Measurements from ENCODE around the gene RAMP3. TPM values are rescaled to one million over a fixed set of nuclear protein-coding genes. Genes with fewer than 3 reads are reported as not detected.

RAMP3 gene
- total and polyA plus RNA-seq, 10 of the 15 experiments (the other 5 are each of a cell fraction or from before 2014, with no cell fraction given) = not detected

DNA sequence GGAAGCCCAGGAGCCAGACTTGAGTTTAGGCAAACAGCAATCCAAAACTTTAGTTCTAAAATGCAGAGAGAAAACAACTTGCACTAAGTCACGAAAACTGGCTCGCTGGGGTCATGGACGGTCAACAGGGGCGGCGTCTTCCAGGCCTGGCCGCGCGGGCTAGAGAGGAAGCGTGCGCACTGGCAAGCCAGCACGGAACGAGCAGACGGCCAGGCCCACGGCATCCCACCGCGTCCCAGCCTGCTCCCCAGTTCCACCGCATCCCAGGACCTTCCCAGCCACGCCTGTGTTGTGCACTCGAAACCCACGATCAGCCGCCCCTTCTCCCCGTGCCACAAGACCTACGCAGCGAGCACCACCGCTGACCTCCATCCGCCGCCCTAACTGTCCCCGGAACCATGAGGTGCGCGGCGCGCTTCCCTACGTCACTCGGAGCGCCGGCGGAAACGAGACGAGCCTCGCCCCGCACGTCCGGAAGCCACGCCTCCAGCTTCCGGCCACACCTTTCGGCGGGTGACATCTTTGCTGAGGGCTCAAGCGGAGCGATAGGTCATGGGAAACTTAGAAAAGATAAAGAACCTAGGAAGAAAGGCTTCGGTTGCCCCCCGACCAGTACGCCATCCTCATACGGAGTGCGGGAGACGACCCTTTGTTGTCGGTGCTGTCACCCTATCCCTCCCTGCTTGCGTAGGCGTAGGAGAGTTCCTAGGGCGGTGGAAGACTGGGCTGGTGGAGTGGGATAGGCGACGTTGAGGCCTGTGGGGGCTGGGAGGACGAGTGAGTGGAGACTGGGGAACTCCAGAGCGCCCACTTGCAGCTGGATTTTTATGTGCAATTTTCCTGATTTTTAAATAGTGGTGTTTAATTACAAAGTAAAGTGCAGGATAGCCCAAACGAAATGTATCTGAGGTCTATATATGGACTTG is 46.0 kb upstream of the RAMP3 start, which contains the start of gene TBRG4 (continued):
- TF ChIP-seq, protein P1, sequence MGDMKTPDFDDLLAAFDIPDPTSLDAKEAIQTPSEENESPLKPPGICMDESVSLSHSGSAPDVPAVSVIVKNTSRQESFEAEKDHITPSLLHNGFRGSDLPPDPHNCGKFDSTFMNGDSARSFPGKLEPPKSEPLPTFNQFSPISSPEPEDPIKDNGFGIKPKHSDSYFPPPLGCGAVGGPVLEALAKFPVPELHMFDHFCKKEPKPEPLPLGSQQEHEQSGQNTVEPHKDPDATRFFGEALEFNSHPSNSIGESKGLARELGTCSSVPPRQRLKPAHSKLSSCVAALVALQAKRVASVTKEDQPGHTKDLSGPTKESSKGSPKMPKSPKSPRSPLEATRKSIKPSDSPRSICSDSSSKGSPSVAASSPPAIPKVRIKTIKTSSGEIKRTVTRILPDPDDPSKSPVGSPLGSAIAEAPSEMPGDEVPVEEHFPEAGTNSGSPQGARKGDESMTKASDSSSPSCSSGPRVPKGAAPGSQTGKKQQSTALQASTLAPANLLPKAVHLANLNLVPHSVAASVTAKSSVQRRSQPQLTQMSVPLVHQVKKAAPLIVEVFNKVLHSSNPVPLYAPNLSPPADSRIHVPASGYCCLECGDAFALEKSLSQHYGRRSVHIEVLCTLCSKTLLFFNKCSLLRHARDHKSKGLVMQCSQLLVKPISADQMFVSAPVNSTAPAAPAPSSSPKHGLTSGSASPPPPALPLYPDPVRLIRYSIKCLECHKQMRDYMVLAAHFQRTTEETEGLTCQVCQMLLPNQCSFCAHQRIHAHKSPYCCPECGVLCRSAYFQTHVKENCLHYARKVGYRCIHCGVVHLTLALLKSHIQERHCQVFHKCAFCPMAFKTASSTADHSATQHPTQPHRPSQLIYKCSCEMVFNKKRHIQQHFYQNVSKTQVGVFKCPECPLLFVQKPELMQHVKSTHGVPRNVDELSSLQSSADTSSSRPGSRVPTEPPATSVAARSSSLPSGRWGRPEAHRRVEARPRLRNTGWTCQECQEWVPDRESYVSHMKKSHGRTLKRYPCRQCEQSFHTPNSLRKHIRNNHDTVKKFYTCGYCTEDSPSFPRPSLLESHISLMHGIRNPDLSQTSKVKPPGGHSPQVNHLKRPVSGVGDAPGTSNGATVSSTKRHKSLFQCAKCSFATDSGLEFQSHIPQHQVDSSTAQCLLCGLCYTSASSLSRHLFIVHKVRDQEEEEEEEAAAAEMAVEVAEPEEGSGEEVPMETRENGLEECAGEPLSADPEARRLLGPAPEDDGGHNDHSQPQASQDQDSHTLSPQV (IDR thresholded peaks at IDR 0.05) = no peak
- TF ChIP-seq STAT1 (conservative IDR thresholded peaks at IDR 0.05) = no peak
- no peak for TF ChIP-seq NFYA (IDR thresholded peaks at IDR 0.05; ENCODE audit: borderline replicate concordance, low read depth, low read length)
- TF ChIP-seq HDAC6 (IDR thresholded peaks at IDR 0.05; ENCODE audit: unreplicated experiment) = peak; percentile 88
- TF ChIP-seq LARP7 (IDR thresholded peaks at IDR 0.05) = peak; percentile 90
- TF ChIP-seq NFXL1 (IDR thresholded peaks at IDR 0.05; ENCODE audit: borderline replicate concordance) = no peak
- TF ChIP-seq DPF2 (IDR thresholded peaks at IDR 0.05) = peak; percentile 34; the same call in 1 of the 2 replicates
- TF ChIP-seq TCF7 (IDR thresholded peaks at IDR 0.05; ENCODE audit: borderline replicate concordance) = no peak
- TF ChIP-seq SUPT20H (IDR thresholded peaks at IDR 0.05; ENCODE audit: borderline replicate concordance, control insufficient read depth, low read depth, low read length) = no peak
- no peak for TF ChIP-seq FOS (IDR thresholded peaks at IDR 0.05; ENCODE audit: borderline replicate concordance, extremely low read depth, insufficient read length)
- TF ChIP-seq MEF2B (IDR thresholded peaks at IDR 0.05; ENCODE audit: partially characterized antibody, poor library complexity, severe bottlenecking) = peak; percentile 10
- peak; percentile 78 for TF ChIP-seq EED (IDR thresholded peaks at IDR 0.05; ENCODE audit: low read depth)
- TF ChIP-seq, protein P2, sequence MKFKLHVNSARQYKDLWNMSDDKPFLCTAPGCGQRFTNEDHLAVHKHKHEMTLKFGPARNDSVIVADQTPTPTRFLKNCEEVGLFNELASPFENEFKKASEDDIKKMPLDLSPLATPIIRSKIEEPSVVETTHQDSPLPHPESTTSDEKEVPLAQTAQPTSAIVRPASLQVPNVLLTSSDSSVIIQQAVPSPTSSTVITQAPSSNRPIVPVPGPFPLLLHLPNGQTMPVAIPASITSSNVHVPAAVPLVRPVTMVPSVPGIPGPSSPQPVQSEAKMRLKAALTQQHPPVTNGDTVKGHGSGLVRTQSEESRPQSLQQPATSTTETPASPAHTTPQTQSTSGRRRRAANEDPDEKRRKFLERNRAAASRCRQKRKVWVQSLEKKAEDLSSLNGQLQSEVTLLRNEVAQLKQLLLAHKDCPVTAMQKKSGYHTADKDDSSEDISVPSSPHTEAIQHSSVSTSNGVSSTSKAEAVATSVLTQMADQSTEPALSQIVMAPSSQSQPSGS (IDR thresholded peaks at IDR 0.05; ENCODE audit: low read length) = peak; percentile 27; the same call in 1 of the 2 replicates
- TF ChIP-seq YBX1 (IDR thresholded peaks at IDR 0.05) = no peak
- TF ChIP-seq RUNX3 (IDR thresholded peaks at IDR 0.05; ENCODE audit: low read length) = peak; percentile 10; the same call in 1 of the 2 replicates
- TF ChIP-seq MEF2A (IDR thresholded peaks at IDR 0.05; ENCODE audit: insufficient read depth, low read depth, low read length) = no peak
- TF ChIP-seq PAX5 (IDR thresholded peaks at IDR 0.05; ENCODE audit: borderline replicate concordance, low read depth, low read length) = peak; percentile 58; the same call in 1 of the 2 replicates
- no peak for TF ChIP-seq EZH2 (IDR thresholded peaks at IDR 0.05; ENCODE audit: borderline replicate concordance, control insufficient read depth, low read depth, low read length)
- peak; percentile 86 for TF ChIP-seq SP1 (IDR thresholded peaks at IDR 0.05; ENCODE audit: low read depth, low read length)
- TF ChIP-seq, protein P3, sequence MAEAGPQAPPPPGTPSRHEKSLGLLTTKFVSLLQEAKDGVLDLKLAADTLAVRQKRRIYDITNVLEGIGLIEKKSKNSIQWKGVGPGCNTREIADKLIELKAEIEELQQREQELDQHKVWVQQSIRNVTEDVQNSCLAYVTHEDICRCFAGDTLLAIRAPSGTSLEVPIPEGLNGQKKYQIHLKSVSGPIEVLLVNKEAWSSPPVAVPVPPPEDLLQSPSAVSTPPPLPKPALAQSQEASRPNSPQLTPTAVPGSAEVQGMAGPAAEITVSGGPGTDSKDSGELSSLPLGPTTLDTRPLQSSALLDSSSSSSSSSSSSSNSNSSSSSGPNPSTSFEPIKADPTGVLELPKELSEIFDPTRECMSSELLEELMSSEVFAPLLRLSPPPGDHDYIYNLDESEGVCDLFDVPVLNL (IDR thresholded peaks at IDR 0.05; ENCODE audit: low read depth, low read length) = no peak
- TF ChIP-seq RCOR1 (conservative IDR thresholded peaks at IDR 0.05; ENCODE audit: low read depth, low read length) = 0 out of 2 replicates have a peak, but pooled peaks have one; percentile 69
- TF ChIP-seq CBX5 (IDR thresholded peaks at IDR 0.05; ENCODE audit: low read depth) = no peak
- no peak for TF ChIP-seq KDM1A (IDR thresholded peaks at IDR 0.05; ENCODE audit: borderline replicate concordance)

Data from GM12878 (cell line).